Retinal pigment epithelial cell (primary cell): ENCODE results near the gene KLHL17.
"Not testable (repeated sequence)": the region's sequence is repeated elsewhere in the genome, so short reads cannot be mapped to it uniquely, and the experiment has no call there.

Experiments
- DNase-seq: peaks from one replicate; pipeline ENCODE4 v3.0.0-alpha.2; 2010; ENCODE audit warnings: low read depth
- H3K4me3 ChIP-seq: 2 replicates; pipeline ENCODE4 v1.5.1; 2011; ENCODE audit warnings: mild to moderate bottlenecking, low read length, control low read depth, moderate library complexity
- TF ChIP-seq, protein P1 (sequence below): conservative IDR thresholded peaks from 2 replicates; pipeline ENCODE4 v1.5.1; 2011; ENCODE audit warnings: low read depth, low read length, control low read depth, inconsistent platforms

KLHL17 gene

DNA sequence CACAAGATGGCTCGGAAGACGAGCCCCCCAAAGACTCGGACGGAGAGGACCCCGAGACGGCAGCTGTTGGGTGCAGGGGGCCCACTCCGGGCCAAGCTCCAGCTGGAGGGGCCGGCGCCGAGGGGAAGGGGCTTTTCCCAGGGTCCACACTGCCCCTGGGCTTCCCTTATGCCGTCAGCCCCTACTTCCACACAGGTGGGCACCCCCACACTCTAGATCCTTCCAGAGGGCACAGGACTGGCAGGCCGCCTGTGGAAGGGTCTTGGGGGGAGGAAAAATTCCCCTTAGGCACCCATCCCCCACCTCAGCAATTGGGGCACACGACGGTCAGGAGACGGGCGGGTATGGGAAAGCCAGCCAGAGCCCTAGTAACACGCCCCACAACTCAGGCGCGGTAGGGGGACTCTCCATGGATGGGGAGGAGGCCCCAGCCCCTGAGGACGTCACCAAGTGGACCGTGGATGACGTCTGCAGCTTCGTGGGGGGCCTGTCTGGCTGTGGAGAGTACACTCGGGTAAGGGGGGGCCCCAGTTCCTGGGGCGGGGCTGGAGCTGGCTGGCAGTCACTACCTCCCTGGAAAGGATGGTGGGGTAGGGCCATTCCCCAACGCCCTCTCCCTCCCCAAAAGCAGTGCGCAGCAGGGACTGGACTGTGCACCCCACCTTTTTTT lies 17.4 kb upstream of the KLHL17 start:
- TF ChIP-seq, protein P1, sequence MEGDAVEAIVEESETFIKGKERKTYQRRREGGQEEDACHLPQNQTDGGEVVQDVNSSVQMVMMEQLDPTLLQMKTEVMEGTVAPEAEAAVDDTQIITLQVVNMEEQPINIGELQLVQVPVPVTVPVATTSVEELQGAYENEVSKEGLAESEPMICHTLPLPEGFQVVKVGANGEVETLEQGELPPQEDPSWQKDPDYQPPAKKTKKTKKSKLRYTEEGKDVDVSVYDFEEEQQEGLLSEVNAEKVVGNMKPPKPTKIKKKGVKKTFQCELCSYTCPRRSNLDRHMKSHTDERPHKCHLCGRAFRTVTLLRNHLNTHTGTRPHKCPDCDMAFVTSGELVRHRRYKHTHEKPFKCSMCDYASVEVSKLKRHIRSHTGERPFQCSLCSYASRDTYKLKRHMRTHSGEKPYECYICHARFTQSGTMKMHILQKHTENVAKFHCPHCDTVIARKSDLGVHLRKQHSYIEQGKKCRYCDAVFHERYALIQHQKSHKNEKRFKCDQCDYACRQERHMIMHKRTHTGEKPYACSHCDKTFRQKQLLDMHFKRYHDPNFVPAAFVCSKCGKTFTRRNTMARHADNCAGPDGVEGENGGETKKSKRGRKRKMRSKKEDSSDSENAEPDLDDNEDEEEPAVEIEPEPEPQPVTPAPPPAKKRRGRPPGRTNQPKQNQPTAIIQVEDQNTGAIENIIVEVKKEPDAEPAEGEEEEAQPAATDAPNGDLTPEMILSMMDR, result no peak
- no peak for DNase-seq
- peak overlapping the region; percentile 36 for H3K4me3 ChIP-seq

GRCh38 chr1:943545-944340 lies 16.6 kb upstream of the KLHL17 start:
- no peak overlapping the region for H3K4me3 ChIP-seq
- TF ChIP-seq, protein P1, result no peak
- DNase-seq, result no peak

DNA sequence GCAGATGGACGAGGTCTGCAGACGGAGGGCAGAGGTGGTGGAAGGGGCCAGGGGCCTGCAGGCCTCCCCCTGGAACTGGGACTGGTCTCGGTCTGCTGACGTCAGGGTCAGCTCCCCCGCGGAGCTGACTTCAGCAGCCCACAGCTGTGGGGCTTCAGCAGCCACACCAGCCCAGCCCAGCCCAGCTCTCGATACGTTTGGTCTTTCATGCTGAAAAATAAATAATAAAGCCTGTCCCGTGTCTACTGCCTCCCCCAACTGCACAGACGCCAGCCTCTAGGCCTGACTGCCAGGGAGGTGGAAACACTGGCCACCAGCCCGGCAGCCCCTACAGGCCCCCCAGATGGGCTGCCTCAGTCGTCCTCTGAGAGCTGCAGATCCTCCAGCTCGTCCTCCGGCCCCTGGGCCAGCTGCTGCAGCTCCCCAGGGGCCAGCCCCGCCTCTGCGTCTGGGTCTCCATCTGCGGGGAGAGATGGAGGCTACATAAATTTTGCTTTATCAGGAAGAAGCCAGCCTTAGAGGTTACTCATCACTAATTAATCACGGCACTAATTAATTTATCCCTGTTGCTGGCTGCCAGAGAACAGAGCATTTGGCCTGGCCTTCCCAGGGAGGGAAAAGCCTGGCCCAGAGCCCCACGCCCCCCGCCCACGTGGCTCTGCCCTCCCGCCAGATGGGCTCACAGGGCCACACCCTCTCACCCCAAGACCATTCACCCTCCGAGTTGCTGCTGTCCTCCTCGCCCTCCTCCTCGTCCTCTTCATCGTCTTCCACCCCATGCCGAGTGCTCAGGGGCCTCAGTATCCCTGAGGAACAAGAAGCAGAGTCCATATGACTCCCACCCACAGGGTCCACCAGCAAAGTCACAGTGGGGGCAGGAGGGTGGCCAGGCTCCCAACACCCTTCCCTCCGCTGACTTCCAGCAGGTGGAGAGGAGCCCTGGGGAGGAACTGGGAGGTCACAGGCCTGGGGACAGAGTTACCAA lies 15.8 kb upstream of the KLHL17 start:
- H3K4me3 ChIP-seq, result no peak overlapping the region
- no peak for DNase-seq
- TF ChIP-seq, protein P1, result no peak

DNA sequence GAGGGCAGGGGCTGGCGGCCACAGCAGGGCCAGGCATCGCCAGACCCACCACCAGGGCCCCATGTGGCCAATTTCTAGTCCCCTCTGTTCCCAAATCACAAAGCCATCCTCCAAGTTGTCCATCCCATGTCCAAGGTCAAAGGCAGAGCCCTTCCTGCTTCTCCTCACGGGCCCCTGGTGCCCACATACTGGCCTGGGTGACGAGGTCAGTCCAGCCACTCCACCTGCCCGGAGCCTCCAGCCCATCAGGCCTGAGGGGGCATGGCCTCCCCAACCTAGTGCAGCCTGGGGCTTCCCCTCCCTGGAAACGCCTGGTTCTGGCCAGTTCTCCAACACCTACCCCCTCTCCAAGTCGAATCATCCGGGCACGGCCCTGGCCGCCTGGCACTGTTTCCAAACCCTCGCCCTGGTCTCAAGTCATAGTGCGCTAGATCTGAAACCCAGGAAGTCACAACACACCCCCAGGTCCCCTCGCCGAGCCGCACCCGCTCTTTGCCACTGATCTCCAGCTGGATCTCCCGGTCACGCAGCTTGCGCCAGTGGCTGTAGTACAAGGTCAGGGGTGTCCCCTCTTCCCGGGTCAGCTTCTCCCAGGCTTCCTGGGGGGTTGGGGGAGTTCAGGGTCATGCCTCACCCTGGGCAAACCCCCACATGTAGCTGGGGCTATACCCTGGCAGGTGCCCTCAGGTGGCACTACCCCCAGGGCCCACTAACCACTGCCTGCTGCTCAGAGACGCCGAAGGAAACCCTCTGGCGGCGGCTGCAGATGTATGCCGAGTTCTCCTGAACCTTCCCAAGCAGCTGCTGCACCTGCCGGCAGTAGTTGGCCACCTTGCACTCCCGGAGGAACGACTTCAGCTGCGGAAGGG lies 14.5 kb upstream of the KLHL17 start:
- TF ChIP-seq, protein P1, result no peak
- H3K4me3 ChIP-seq, result no peak overlapping the region
- no peak for DNase-seq

DNA sequence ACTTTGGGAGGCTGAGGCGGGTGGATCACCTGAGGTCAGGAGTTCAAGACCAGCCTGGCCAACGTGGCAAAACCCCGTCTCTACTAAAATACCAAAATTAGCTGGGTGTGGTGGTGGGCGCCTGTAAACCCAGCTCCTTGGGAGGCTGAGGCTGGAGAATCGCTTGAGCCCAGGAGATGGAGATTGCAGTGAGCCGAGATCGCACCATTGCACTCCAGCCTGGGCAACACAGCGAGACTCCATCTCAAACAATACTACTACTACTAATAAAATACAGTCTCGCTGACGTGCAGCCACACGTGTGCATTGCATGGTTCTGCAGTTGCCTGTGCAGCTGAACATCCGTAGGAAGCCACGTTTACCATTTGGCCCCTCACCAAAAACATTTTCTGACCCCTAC lies 13.6 kb upstream of the KLHL17 start:
- not testable (repeated sequence) for H3K4me3 ChIP-seq, DNase-seq

DNA sequence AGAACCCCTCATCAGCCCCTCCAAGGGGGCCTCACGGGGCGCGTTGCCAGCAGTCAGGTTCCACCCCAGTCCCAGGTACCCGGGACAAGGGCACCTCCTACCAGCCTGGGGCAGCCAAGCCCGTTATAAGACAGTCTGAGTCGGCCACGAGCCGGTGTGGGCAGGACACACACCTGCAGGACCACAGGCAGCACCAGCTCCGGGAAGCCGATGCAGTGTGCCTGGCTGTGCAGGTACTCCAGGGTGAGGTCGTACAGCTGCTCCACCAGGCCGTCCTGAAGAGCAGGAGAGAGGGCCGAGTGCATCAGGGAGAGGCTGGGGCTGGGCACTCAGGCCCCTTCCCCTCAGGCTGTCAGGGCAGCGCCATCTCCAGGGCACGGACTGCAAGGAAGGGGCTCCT lies 12.4 kb upstream of the KLHL17 start:
- TF ChIP-seq, protein P1, result no peak
- H3K4me3 ChIP-seq, result no peak overlapping the region
- DNase-seq, result no peak
